IMR-90 (cell line): Measurements from ENCODE around the gene KCNA10. TPM values are rescaled to one million over a fixed set of nuclear protein-coding genes. Genes with fewer than 3 reads are reported as not detected.

Source experiments
- ATAC-seq: fragments of 200-7000 bp; cut with Tn5 transposase; 2 replicates; pipeline ENCODE4 v1.9.1; 2020; ENCODE audit warnings: low read depth, mild to moderate bottlenecking, moderate library complexity
- BruUV-seq: library from RNA; stranded (reverse); fragments of 400-500 nt; replicated peaks from 2 replicates; lab custom pipeline; 2021; lab: Mats Ljungman, UMichigan
- CTCF ChIA-PET: fragments of 300-600 bp; formaldehyde crosslinking; extraction: SDS; loops from one replicate; lab custom pipeline; 2021; ENCODE audit warnings: antibody characterized with exemption; lab: Yijun Ruan, JAX
- POLR2A ChIA-PET: fragments of 300-600 bp; sonication (Branson Sonifier 250); formaldehyde crosslinking; loops from one replicate; lab custom pipeline; 2022; ENCODE audit warnings: antibody characterized with exemption; ENCODE audit not compliant: unreplicated experiment; lab: Charles Lee
- DNase-seq: peaks from one replicate; pipeline ENCODE4 v3.0.0; 2013
- H2AFZ ChIP-seq: replicated peaks from 2 replicates; pipeline ENCODE3; 2013; ENCODE audit warnings: low read length, mild to moderate bottlenecking; ENCODE audit not compliant: poor library complexity
- H2AK5ac ChIP-seq: 2 replicates; pipeline ENCODE4 v1.6.1; 2013; ENCODE audit warnings: low read depth, low read length, inconsistent platforms
- H2AK9ac ChIP-seq: replicated peaks from 2 replicates; pipeline ENCODE3; 2013; ENCODE audit warnings: mild to moderate bottlenecking, low read depth, low read length, moderate library complexity; ENCODE audit not compliant: poor library complexity
- H2BK120ac ChIP-seq: 2 replicates; pipeline ENCODE4 v1.6.1; 2013; ENCODE audit warnings: low read depth, low read length, inconsistent platforms
- H2BK15ac ChIP-seq: 3 replicates; pipeline ENCODE4 v1.6.1; 2013; ENCODE audit warnings: low read depth, low read length, inconsistent platforms
- H2BK20ac ChIP-seq: 2 replicates; pipeline ENCODE4 v1.6.1; 2013; ENCODE audit warnings: low read depth, mild to moderate bottlenecking, inconsistent platforms, low read length, moderate library complexity
- H2BK5ac ChIP-seq: 2 replicates; pipeline ENCODE4 v1.6.1; 2013; ENCODE audit warnings: mild to moderate bottlenecking, low read depth, low read length, inconsistent platforms; ENCODE audit not compliant: poor library complexity, severe bottlenecking
- H3K14ac ChIP-seq: replicated peaks from 2 replicates; pipeline ENCODE4 v1.6.1; 2013; ENCODE audit warnings: low read depth, low read length, inconsistent platforms
- H3K18ac ChIP-seq: 2 replicates; pipeline ENCODE4 v1.6.1; 2013; ENCODE audit warnings: low read depth, low read length, control low read depth
- H3K23ac ChIP-seq: 2 replicates; pipeline ENCODE4 v1.6.1; 2013; ENCODE audit warnings: low read depth, low read length, inconsistent platforms
- H3K27ac ChIP-seq: 2 replicates; pipeline ENCODE4 v1.5.1; 2013; ENCODE audit warnings: mild to moderate bottlenecking, control low read depth, low read length; ENCODE audit not compliant: insufficient read depth
- H3K27me3 ChIP-seq: 2 replicates; pipeline ENCODE4 v1.6.1; 2013; ENCODE audit warnings: low read length; ENCODE audit not compliant: control insufficient read depth, insufficient read depth
- H3K36me3 ChIP-seq: 2 replicates; pipeline ENCODE4 v1.6.1; 2013; ENCODE audit warnings: low read length, mixed read lengths; ENCODE audit not compliant: control insufficient read depth, insufficient read depth
- H3K4ac ChIP-seq: 2 replicates; pipeline ENCODE4 v1.6.1; 2013; ENCODE audit warnings: low read depth, low read length, inconsistent platforms
- H3K4me1 ChIP-seq: 2 replicates; pipeline ENCODE4 v1.6.1; 2013; ENCODE audit warnings: low read length, mixed read lengths; ENCODE audit not compliant: control insufficient read depth, insufficient read depth
- H3K4me2 ChIP-seq: 2 replicates; pipeline ENCODE4 v1.6.1; 2013; ENCODE audit warnings: low read depth, mild to moderate bottlenecking, control low read depth, low read length, moderate library complexity
- H3K4me3 ChIP-seq: 2 replicates; pipeline ENCODE4 v1.5.1; 2013; ENCODE audit warnings: low read depth, mild to moderate bottlenecking, control low read depth, low read length, moderate library complexity; ENCODE audit not compliant: insufficient read depth
- H3K56ac ChIP-seq: 2 replicates; pipeline ENCODE4 v1.6.1; 2013; ENCODE audit warnings: low read length, inconsistent platforms; ENCODE audit not compliant: insufficient read depth; ENCODE audit errors: extremely low read depth
- H3K79me1 ChIP-seq, 2 experiments: 2 replicates each; pipeline ENCODE4 v1.6.1; 2013; ENCODE audit warnings: low read length in 2 of 2, inconsistent platforms in 1 of 2, low read depth in 1 of 2
- H3K9ac ChIP-seq: 2 replicates; pipeline ENCODE4 v1.6.1; 2013; ENCODE audit warnings: low read depth, low read length, control low read depth
- H3K9me1 ChIP-seq: 2 replicates; pipeline ENCODE4 v1.6.1; 2013; ENCODE audit warnings: low read length, inconsistent platforms; ENCODE audit not compliant: insufficient read depth
- H3K9me3 ChIP-seq: 2 replicates; pipeline ENCODE4 v1.6.1; 2013; ENCODE audit warnings: low read length; ENCODE audit not compliant: control insufficient read depth, insufficient read depth
- H4K20me1 ChIP-seq: 2 replicates; pipeline ENCODE4 v1.6.1; 2013; ENCODE audit warnings: low read length, inconsistent platforms; ENCODE audit not compliant: insufficient read depth
- H4K5ac ChIP-seq: 2 replicates; pipeline ENCODE4 v1.6.1; 2013; ENCODE audit warnings: mild to moderate bottlenecking, low read depth, low read length, control low read depth
- H4K8ac ChIP-seq, 2 experiments: 2 replicates each; pipeline ENCODE4 v1.6.1; 2013; ENCODE audit warnings: low read depth in 2 of 2, low read length in 2 of 2, control low read depth in 1 of 2, inconsistent platforms in 1 of 2
- H4K91ac ChIP-seq: 2 replicates; pipeline ENCODE4 v1.6.1; 2013; ENCODE audit warnings: low read depth, low read length, inconsistent platforms; ENCODE audit not compliant: insufficient read depth
- BHLHE40 ChIP-seq: fragments of 150-350 bp; IDR thresholded peaks from 2 replicates; pipeline ENCODE4 v1.6.1; 2016; ENCODE audit warnings: mild to moderate bottlenecking, low read depth, low read length
- CTCF ChIP-seq: conservative IDR thresholded peaks from 2 replicates; pipeline ENCODE4 v1.5.1; 2012; ENCODE audit warnings: mild to moderate bottlenecking, low read depth, low read length, improper control_type of control experiment
- ELK1 ChIP-seq: fragments of 150-350 bp; IDR thresholded peaks from 2 replicates; pipeline ENCODE4 v1.6.1; 2016; ENCODE audit warnings: low read depth, mild to moderate bottlenecking, low read length, moderate library complexity, borderline replicate concordance
- FOS ChIP-seq: fragments of 150-350 bp; IDR thresholded peaks from 2 replicates; pipeline ENCODE4 v1.6.1; 2016; ENCODE audit warnings: low read depth, low read length
- MAFK ChIP-seq: IDR thresholded peaks from 2 replicates; pipeline ENCODE4 v1.6.1; 2012; ENCODE audit warnings: low read depth, low read length, improper control_type of control experiment
- MAZ ChIP-seq: IDR thresholded peaks from 2 replicates; pipeline ENCODE4 v1.6.1; 2012; ENCODE audit warnings: low read depth, mild to moderate bottlenecking, low read length, improper control_type of control experiment, moderate library complexity, borderline replicate concordance
- MXI1 ChIP-seq: IDR thresholded peaks from 2 replicates; pipeline ENCODE4 v1.6.1; 2012; ENCODE audit warnings: low read depth, mild to moderate bottlenecking, low read length, moderate library complexity, borderline replicate concordance
- NFE2L2 ChIP-seq: fragments of 150-350 bp; IDR thresholded peaks from 2 replicates; pipeline ENCODE4 v1.6.1; 2016; ENCODE audit warnings: low read depth, mild to moderate bottlenecking, low read length
- POLR2A ChIP-seq: IDR thresholded peaks from 2 replicates; pipeline ENCODE4 v1.6.1; 2012; ENCODE audit warnings: mild to moderate bottlenecking, low read depth, low read length
- RAD21 ChIP-seq: IDR thresholded peaks from 2 replicates; pipeline ENCODE4 v1.6.1; 2012; ENCODE audit warnings: low read length, improper control_type of control experiment
- RFX5 ChIP-seq: IDR thresholded peaks from 2 replicates; pipeline ENCODE4 v1.8.0; 2012; ENCODE audit warnings: low read depth, mild to moderate bottlenecking, low read length, moderate library complexity
- USF2 ChIP-seq: fragments of 150-350 bp; IDR thresholded peaks from 2 replicates; pipeline ENCODE4 v1.6.1; 2017; ENCODE audit warnings: mild to moderate bottlenecking, antibody characterized with exemption, low read length, low read depth
- WGBS, 2 experiments: methylation state at CpG; one replicate each; pipeline versions ENCODE4 v1.1.5 to v1.1.7; 2013; ENCODE audit warnings: missing lambda C conversion rate in 2 of 2; ENCODE audit not compliant: insufficient read length in 1 of 2; ENCODE audit errors: extremely low coverage in 2 of 2; 5-methylcytosine and 5-hydroxymethylcytosine counted together
- dilution Hi-C: fragments of 300-500 bp; cut with HindIII; formaldehyde crosslinking; loops from one replicate; pipeline ENCODE4 v1.14.3; 2018; ENCODE audit warnings: low sequenced_read_pairs; ENCODE audit not compliant: unreplicated experiment
- in situ Hi-C: fragments of 300-500 bp; cut with MboI; formaldehyde crosslinking; loops from 3 replicates; pipeline ENCODE4 v1.14.3; 2019; ENCODE audit warnings: low sequenced_read_pairs, inconsistent platforms, mixed read lengths
- intact Hi-C: fragments of 100-400 bp; cut with micrococcal nuclease; formaldehyde crosslinking; loops from 2 replicates; pipeline ENCODE4 v1.10.0; 2022
- polyA plus RNA-seq, 3 experiments: library from polyadenylated mRNA; depleted of rRNA; stranded (reverse); fragments of >200 nt; gene quantifications; 2 replicates each; pipeline ENCODE4 v1.2.3, GENCODE V29; 2012; ENCODE audit warnings: low replicate concordance in 1 of 3
- total RNA-seq: library from RNA; depleted of rRNA; stranded (reverse); fragments of >200 nt; gene quantifications from 2 replicates; pipeline ENCODE4 v1.2.3, GENCODE V29; 2012

KCNA10 gene
- total and polyA plus RNA-seq, 2 of the 4 experiments (the other 2 are of a cell fraction): not detected

- TF ChIP-seq MAZ: no peak
- TF ChIP-seq RFX5: no peak
Measured at GRCh38 chr1:110494522-110495406, 24.2 kb downstream of the KCNA10 start (continued).

GRCh38 chr1:110494036-110494435 is 24.9 kb downstream of the KCNA10 start:
- no peak overlapping the region for H3K4ac ChIP-seq
- H3K4me1 ChIP-seq: no peaks in the 10 kb centered on the region
- in situ Hi-C loops: loop anchor here (10.0 kb wide), 1 partner anchor 79 kb away; no protein-coding TSS in a partner anchor
- no TSS peak for BruUV-seq
- H2AFZ ChIP-seq: no peak overlapping the region
- H3K36me3 ChIP-seq: no peaks in the 10 kb centered on the region
- H3K27ac ChIP-seq: no peak overlapping the region
- H4K5ac ChIP-seq: no peak overlapping the region
- H4K91ac ChIP-seq: no peak overlapping the region
- WGBS, 2 experiments: no CpG with 5 or more reads among the region's 5 CpGs
- H3K14ac ChIP-seq: no peak overlapping the region
- H3K4me3 ChIP-seq: no peak overlapping the region
- H3K56ac ChIP-seq: no peak overlapping the region
- no peak overlapping the region for H3K9ac ChIP-seq
- no peak overlapping the region for H3K23ac ChIP-seq
- H2BK120ac ChIP-seq: no peak overlapping the region
- ChIA-PET CTCF (no interaction called here), POLR2A (no interaction called here)
- no peak for DNase-seq
- H4K8ac ChIP-seq: no peak overlapping the region
- no peak overlapping the region for H3K18ac ChIP-seq
- no peaks in the 10 kb centered on the region for H3K79me1 ChIP-seq
- H2AK5ac ChIP-seq: no peak overlapping the region
- H3K9me3 ChIP-seq: no peaks in the 10 kb centered on the region
- no peak overlapping the region for H2BK15ac ChIP-seq
- H3K9me1 ChIP-seq: no peaks in the 10 kb centered on the region
- no peak overlapping the region for H3K4me2 ChIP-seq
- peaks cover 15% of the 10 kb centered on the region for H3K27me3 ChIP-seq
- no peak overlapping the region for H2AK9ac ChIP-seq
- intact Hi-C loops: no loop called here
- ATAC-seq: no peak
- H2BK5ac ChIP-seq: no peak overlapping the region
- H2BK20ac ChIP-seq: no peak overlapping the region
- dilution Hi-C loops: no loop called here
- no peaks in the 10 kb centered on the region for H4K20me1 ChIP-seq
- no peak for TF ChIP-seq BHLHE40
- no peak for TF ChIP-seq CTCF
- TF ChIP-seq RAD21: no peak
- TF ChIP-seq MXI1: no peak
- no peak for TF ChIP-seq RFX5
- TF ChIP-seq NFE2L2: no peak
- TF ChIP-seq POLR2A: no peak
- no peak for TF ChIP-seq USF2
- TF ChIP-seq MAZ: no peak
- no peak for TF ChIP-seq FOS
- no peak for TF ChIP-seq ELK1
- no peak for TF ChIP-seq MAFK
